ENCODE data around the gene CLK1. TPM values are rescaled to one million over a fixed set of nuclear protein-coding genes. Genes with fewer than 3 reads are reported as not detected.

The CLK1 gene
- total and polyA plus RNA-seq, 2 of the 13 experiments (the other 11 are each of a cell fraction or from before 2014, with no cell fraction given) = 66.6 to 101 TPM

DNA sequence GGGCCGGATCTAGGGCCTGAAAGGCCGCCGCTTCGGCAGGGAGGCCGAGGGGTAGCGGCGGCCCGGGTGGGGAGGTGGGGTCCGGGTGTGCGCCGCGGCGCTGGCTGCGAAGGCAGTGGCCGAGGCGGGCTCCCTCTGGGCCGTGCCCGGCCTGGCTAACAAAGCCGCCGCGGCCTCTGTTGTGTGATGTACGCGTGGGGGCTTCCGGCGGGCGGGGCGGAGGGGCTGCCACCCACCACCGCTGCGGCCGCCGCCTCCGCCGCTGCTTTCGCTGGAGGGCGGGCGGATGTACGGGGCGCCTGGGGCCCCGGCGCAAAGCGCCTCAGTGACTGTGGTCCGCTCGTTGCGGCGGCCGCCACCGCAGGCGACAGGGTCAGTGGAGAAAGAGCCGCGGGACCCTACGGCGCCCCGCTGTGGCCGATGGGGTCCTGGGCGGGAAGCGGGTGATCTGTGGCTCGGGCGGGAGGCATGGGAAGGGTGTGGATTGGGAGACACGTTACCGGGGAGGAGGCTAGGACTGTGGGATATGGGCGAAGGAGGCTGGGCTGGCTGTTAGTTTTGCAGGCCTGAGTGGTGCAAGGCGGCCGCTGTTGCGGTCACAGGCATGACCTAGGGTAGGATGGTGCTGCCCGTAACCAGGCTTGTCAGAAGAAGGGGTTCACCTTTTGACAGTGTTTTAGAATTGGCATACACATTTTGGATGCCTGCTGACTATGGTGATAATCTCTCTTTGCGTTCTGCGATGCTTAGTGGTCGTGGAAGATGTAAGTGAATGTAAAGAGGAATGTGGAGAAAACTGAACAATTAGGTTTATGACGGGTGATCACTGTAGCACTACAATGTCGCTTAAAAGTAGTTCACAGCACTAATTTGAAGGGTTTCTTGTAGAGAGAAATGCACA is 52.1 kb downstream of the CLK1 start (continued):
- TF ChIP-seq, protein P1, sequence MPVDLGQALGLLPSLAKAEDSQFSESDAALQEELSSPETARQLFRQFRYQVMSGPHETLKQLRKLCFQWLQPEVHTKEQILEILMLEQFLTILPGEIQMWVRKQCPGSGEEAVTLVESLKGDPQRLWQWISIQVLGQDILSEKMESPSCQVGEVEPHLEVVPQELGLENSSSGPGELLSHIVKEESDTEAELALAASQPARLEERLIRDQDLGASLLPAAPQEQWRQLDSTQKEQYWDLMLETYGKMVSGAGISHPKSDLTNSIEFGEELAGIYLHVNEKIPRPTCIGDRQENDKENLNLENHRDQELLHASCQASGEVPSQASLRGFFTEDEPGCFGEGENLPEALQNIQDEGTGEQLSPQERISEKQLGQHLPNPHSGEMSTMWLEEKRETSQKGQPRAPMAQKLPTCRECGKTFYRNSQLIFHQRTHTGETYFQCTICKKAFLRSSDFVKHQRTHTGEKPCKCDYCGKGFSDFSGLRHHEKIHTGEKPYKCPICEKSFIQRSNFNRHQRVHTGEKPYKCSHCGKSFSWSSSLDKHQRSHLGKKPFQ (CRISPR knock-in tag; IDR thresholded peaks at IDR 0.05; ENCODE audit: insufficient replicate concordance) = no peak
- TF ChIP-seq ZBTB1 (CRISPR knock-in tag; IDR thresholded peaks at IDR 0.05; ENCODE audit: borderline replicate concordance) = peak; percentile 48; the same call in 1 of the 2 replicates
- TF ChIP-seq MTA3 (CRISPR knock-in tag; IDR thresholded peaks at IDR 0.05) = no peak
- TF ChIP-seq, protein P2, sequence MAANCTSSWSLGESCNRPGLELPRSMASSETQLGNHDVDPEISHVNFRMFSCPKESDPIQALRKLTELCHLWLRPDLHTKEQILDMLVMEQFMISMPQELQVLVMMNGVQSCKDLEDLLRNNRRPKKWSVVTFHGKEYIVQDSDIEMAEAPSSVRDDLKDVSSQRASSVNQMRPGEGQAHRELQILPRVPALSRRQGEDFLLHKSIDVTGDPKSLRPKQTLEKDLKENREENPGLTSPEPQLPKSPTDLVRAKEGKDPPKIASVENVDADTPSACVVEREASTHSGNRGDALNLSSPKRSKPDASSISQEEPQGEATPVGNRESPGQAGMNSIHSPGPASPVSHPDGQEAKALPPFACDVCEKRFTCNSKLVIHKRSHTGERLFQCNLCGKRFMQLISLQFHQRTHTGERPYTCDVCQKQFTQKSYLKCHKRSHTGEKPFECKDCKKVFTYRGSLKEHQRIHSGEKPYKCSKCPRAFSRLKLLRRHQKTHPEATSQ (CRISPR knock-in tag; IDR thresholded peaks at IDR 0.05; ENCODE audit: borderline replicate concordance) = no peak; the same call in 1 of the 2 replicates
- no peak; the same call in 1 of the 2 replicates for TF ChIP-seq SRY (CRISPR knock-in tag; IDR thresholded peaks at IDR 0.05)
- TF ChIP-seq NCOR1 (IDR thresholded peaks at IDR 0.05; ENCODE audit: borderline replicate concordance, low read length) = no peak
- TF ChIP-seq, protein P3, sequence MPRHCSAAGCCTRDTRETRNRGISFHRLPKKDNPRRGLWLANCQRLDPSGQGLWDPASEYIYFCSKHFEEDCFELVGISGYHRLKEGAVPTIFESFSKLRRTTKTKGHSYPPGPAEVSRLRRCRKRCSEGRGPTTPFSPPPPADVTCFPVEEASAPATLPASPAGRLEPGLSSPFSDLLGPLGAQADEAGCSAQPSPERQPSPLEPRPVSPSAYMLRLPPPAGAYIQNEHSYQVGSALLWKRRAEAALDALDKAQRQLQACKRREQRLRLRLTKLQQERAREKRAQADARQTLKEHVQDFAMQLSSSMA (CRISPR knock-in tag; IDR thresholded peaks at IDR 0.05) = peak; percentile 13; the same call in 1 of the 2 replicates
- peak; percentile 49; the same call in 1 of the 2 replicates for TF ChIP-seq MED1 (CRISPR knock-in tag; IDR thresholded peaks at IDR 0.05)
- no peak for TF ChIP-seq ZSCAN21 (CRISPR knock-in tag; IDR thresholded peaks at IDR 0.05; ENCODE audit: borderline replicate concordance)
- no peak for TF ChIP-seq PITX1 (CRISPR knock-in tag; IDR thresholded peaks at IDR 0.05)
- TF ChIP-seq SNAPC4 (CRISPR knock-in tag; IDR thresholded peaks at IDR 0.05) = no peak
- TF ChIP-seq ZNF3 (CRISPR knock-in tag; IDR thresholded peaks at IDR 0.05) = no peak
- no peak; the same call in 1 of the 2 replicates for TF ChIP-seq KMT2A (CRISPR knock-in tag; IDR thresholded peaks at IDR 0.05)
- TF ChIP-seq ZFP37 (CRISPR knock-in tag; IDR thresholded peaks at IDR 0.05; ENCODE audit: borderline replicate concordance) = peak; percentile 77; the same call in 1 of the 2 replicates
- TF ChIP-seq ZNF350 (CRISPR knock-in tag; IDR thresholded peaks at IDR 0.05; ENCODE audit: borderline replicate concordance, low read depth) = no peak
- 0 out of 2 replicates have a peak, but pooled peaks have one; percentile 30 for TF ChIP-seq CENPT (CRISPR knock-in tag; IDR thresholded peaks at IDR 0.05; ENCODE audit: low read depth)
- TF ChIP-seq BRF2 (CRISPR knock-in tag; IDR thresholded peaks at IDR 0.05) = no peak
